ENCODE results near the gene TESK2. TPM values are rescaled to one million over a fixed set of nuclear protein-coding genes. Genes with fewer than 3 reads are reported as not detected.

TESK2 gene
- polyA plus RNA-seq, 3 donors, result 3.9 to 13.1 (median 4.1) TPM

GRCh38 chr1:45304311-45305081 is 186.5 kb downstream of the TESK2 start:
- Histone ChIP-seq H3K27me3 (ENCODE audit: control insufficient read depth in 2 of 2, insufficient read depth in 2 of 2, low read length in 2 of 2) (no peaks in the 10 kb centered on the region), H3K36me3 (replicated peaks in 1 of 2; ENCODE audit: control insufficient read depth in 1 of 2, insufficient read depth in 2 of 2, low read length in 2 of 2) (no peaks in the 10 kb centered on the region), H3K4me2 (replicated peaks; ENCODE audit: extremely low read depth, low read length, poor library complexity, severe bottlenecking) (peak overlapping the region; percentile 75), H3K27ac (ENCODE audit: low read depth in 1 of 2, low read length in 2 of 2) (peak overlapping the region; percentile 86 to 88), H3K79me2 (ENCODE audit: insufficient read depth, low read length) (no peaks in the 10 kb centered on the region), H4K20me1 (ENCODE audit: insufficient read depth, low read length) (no peaks in the 10 kb centered on the region), H3K4me3 (replicated peaks in 1 of 3; ENCODE audit: low read depth in 2 of 3, low read length in 3 of 3) (peak overlapping the region; percentile 55 to 88 (median 84)), H3K9me3 (replicated peaks in 1 of 2; ENCODE audit: control insufficient read depth in 1 of 2, insufficient read depth in 1 of 2, low read length in 2 of 2) (no peaks in the 10 kb centered on the region), H3K9ac (ENCODE audit: insufficient read depth, low read length, poor library complexity, severe bottlenecking) (peak overlapping the region; percentile 77), H3K4me1 (ENCODE audit: control insufficient read depth in 1 of 2, insufficient read depth in 2 of 2, low read length in 2 of 2) (peaks cover 15 to 18% of the 10 kb centered on the region in 2 donors), H2AFZ (ENCODE audit: insufficient read depth, low read depth, low read length, poor library complexity, severe bottlenecking) (peak overlapping the region; percentile 89)
- Mint-ChIP-seq H3K36me3 (no peaks in the 10 kb centered on the region), H3K4me3 (peak overlapping the region; percentile 89 to 92), H3K27ac (peak overlapping the region; percentile 91 to 98 (median 96)), H3K9me3 (no peaks in the 10 kb centered on the region), H3K4me1 (peaks cover 10% of the 10 kb centered on the region), H3K27me3 (ENCODE audit: low read depth in 3 of 3) (peaks cover 0 to 5% (median 5%) of the 10 kb centered on the region in 3 donors)
- DNase-seq, result no peak
- intact Hi-C loops (cut with micrococcal nuclease), result loop anchor here (2.0 to 10.0 kb wide), 6 partner anchors 186 to 572 kb away; partner anchors contain the start of genes NASP (in 1 of the 2), RNU5D-1 (in 1 of the 2), RPS8 (in 1 of the 2) and TESK2 (in 1 of the 2)
- WGBS (ENCODE audit: insufficient coverage), result 49% methylated on average over 8 of the region's 15 CpGs
- no peak for TF ChIP-seq CTCF (IDR thresholded peaks at IDR 0.05)

- Histone ChIP-seq H4K20me1 (ENCODE audit: insufficient read depth, low read length) (no peaks in the 10 kb centered on the region), H3K4me3 (replicated peaks in 1 of 3; ENCODE audit: low read depth in 2 of 3, low read length in 3 of 3) (peak overlapping the region; percentile 61 to 88 (median 84)), H2AFZ (ENCODE audit: insufficient read depth, low read depth, low read length, poor library complexity, severe bottlenecking) (peak overlapping the region; percentile 89), H3K4me2 (replicated peaks; ENCODE audit: extremely low read depth, low read length, poor library complexity, severe bottlenecking) (peak overlapping the region; percentile 75), H3K9ac (ENCODE audit: insufficient read depth, low read length, poor library complexity, severe bottlenecking) (peak overlapping the region; percentile 77), H3K27ac (ENCODE audit: low read depth in 1 of 2, low read length in 2 of 2) (peak overlapping the region; percentile 86 to 88), H3K9me3 (replicated peaks in 1 of 2; ENCODE audit: control insufficient read depth in 1 of 2, insufficient read depth in 1 of 2, low read length in 2 of 2) (no peaks in the 10 kb centered on the region), H3K4me1 (ENCODE audit: control insufficient read depth in 1 of 2, insufficient read depth in 2 of 2, low read length in 2 of 2) (peaks cover 15 to 18% of the 10 kb centered on the region in 2 donors), H3K36me3 (replicated peaks in 1 of 2; ENCODE audit: control insufficient read depth in 1 of 2, insufficient read depth in 2 of 2, low read length in 2 of 2) (no peaks in the 10 kb centered on the region), H3K27me3 (ENCODE audit: control insufficient read depth in 2 of 2, insufficient read depth in 2 of 2, low read length in 2 of 2) (no peaks in the 10 kb centered on the region), H3K79me2 (ENCODE audit: insufficient read depth, low read length) (no peaks in the 10 kb centered on the region)
- Mint-ChIP-seq H3K4me1 (peaks cover 10% of the 10 kb centered on the region), H3K27me3 (ENCODE audit: low read depth in 3 of 3) (peaks cover 0 to 5% (median 5%) of the 10 kb centered on the region in 3 donors), H3K9me3 (no peaks in the 10 kb centered on the region), H3K36me3 (no peaks in the 10 kb centered on the region), H3K4me3 (peak overlapping the region; percentile 89 to 92), H3K27ac (peak overlapping the region; percentile 93 to 98 (median 96))
- under 1% methylated on average over 66 of the region's 68 CpGs for WGBS (ENCODE audit: insufficient coverage)
- DNase-seq, result peak; percentile 93 to 97 (median 95)
- TF ChIP-seq CTCF (IDR thresholded peaks at IDR 0.05), result peak; percentile 71
- intact Hi-C loops (cut with micrococcal nuclease), result loop anchor here (2.0 to 10.0 kb wide), 6 partner anchors 187 to 571 kb away; partner anchors contain the start of genes NASP (in 1 of the 2), RNU5D-1 (in 1 of the 2), RPS8 (in 1 of the 2) and TESK2 (in 1 of the 2)
These were observed 187.2 kb downstream of the TESK2 start for GRCh38 chr1:45303520-45304310.

All from CD14-positive monocyte (primary cell).